ENCODE data around the gene TRNAU1AP. TPM values are rescaled to one million over a fixed set of nuclear protein-coding genes. Genes with fewer than 3 reads are reported as not detected.

The TRNAU1AP gene

GRCh38 chr1:28606771-28607170 lies 53.9 kb downstream of the TRNAU1AP start:
- Histone ChIP-seq H2AK5ac (ENCODE audit: low read length, severe bottlenecking) (no peak overlapping the region), H3K18ac (ENCODE audit: low read depth in 1 of 2, low read length in 2 of 2) (no peak overlapping the region), H3K27me3 (ENCODE audit: control insufficient read depth in 1 of 2, insufficient read depth in 1 of 2, low read length in 2 of 2) (no peaks in the 10 kb centered on the region), H3K23ac (ENCODE audit: low read length in 2 of 2) (no peak overlapping the region), H3K9ac (ENCODE audit: low read length) (no peak overlapping the region), H2BK120ac (ENCODE audit: low read depth, low read length) (no peak overlapping the region), H3K27ac (ENCODE audit: low read length, poor library complexity, severe bottlenecking) (peak overlapping the region; percentile 54), H2BK15ac (ENCODE audit: low read depth, poor library complexity, severe bottlenecking) (no peak overlapping the region), H2BK5ac (ENCODE audit: low read depth, low read length, poor library complexity, severe bottlenecking) (no peak overlapping the region), H3K4ac (ENCODE audit: low read depth in 1 of 2, low read length in 2 of 2) (no peak overlapping the region), H3K79me1 (replicated peaks; ENCODE audit: low read length, poor library complexity, severe bottlenecking) (peaks cover 2% of the 10 kb centered on the region), H2BK12ac (ENCODE audit: low read length in 2 of 2) (no peak overlapping the region), H4K8ac (ENCODE audit: low read length) (no peak overlapping the region), H3K4me2 (ENCODE audit: low read length, poor library complexity, severe bottlenecking) (no peak overlapping the region), H3K36me3 (ENCODE audit: control insufficient read depth in 1 of 2, insufficient read depth in 2 of 2, low read depth in 1 of 2, low read length in 2 of 2) (peaks cover 52 to 67% of the 10 kb centered on the region in 2 experiments), H3K14ac (ENCODE audit: low read length in 2 of 2) (no peak overlapping the region), H2AFZ (ENCODE audit: low read depth, low read length) (no peak overlapping the region), H3K4me1 (ENCODE audit: control insufficient read depth, insufficient read depth, low read depth, low read length) (peaks cover 10% of the 10 kb centered on the region), H4K91ac (ENCODE audit: low read length) (no peak overlapping the region), H3K4me3 (ENCODE audit: insufficient read depth in 1 of 2, low read depth in 1 of 2, low read length in 2 of 2) (no peak overlapping the region), H3K9me3 (ENCODE audit: control insufficient read depth, low read length) (no peaks in the 10 kb centered on the region)
- 72% methylated on average over 2 of the region's 2 CpGs for WGBS
- no peak for DNase-seq

- no peak overlapping the region for H3K23ac ChIP-seq (ENCODE audit: low read length in 2 of 2)
- DNase-seq: no peak
- no peak overlapping the region for H3K18ac ChIP-seq (ENCODE audit: low read depth in 1 of 2, low read length in 2 of 2)
- H4K8ac ChIP-seq (ENCODE audit: low read length): no peak overlapping the region
- no peak overlapping the region for H3K14ac ChIP-seq (ENCODE audit: low read length in 2 of 2)
- H2BK12ac ChIP-seq (ENCODE audit: low read length in 2 of 2): no peak overlapping the region
- WGBS: 94% methylated on average over 5 of the region's 5 CpGs
- no peak overlapping the region for H3K27ac ChIP-seq (ENCODE audit: low read length, poor library complexity, severe bottlenecking)
- no peak overlapping the region for H3K9ac ChIP-seq (ENCODE audit: low read length)
- no peak overlapping the region for H2AK5ac ChIP-seq (ENCODE audit: low read length, severe bottlenecking)
- no peak overlapping the region for H3K4me2 ChIP-seq (ENCODE audit: low read length, poor library complexity, severe bottlenecking)
- no peak overlapping the region for H2AFZ ChIP-seq (ENCODE audit: low read depth, low read length)
- peaks cover 32 to 64% of the 10 kb centered on the region in 2 experiments for H3K36me3 ChIP-seq (ENCODE audit: control insufficient read depth in 1 of 2, insufficient read depth in 2 of 2, low read depth in 1 of 2, low read length in 2 of 2)
- H3K4ac ChIP-seq (ENCODE audit: low read depth in 1 of 2, low read length in 2 of 2): no peak overlapping the region
- no peaks in the 10 kb centered on the region for H3K9me3 ChIP-seq (ENCODE audit: control insufficient read depth, low read length)
- no peak overlapping the region for H2BK15ac ChIP-seq (ENCODE audit: low read depth, poor library complexity, severe bottlenecking)
- H2BK5ac ChIP-seq (ENCODE audit: low read depth, low read length, poor library complexity, severe bottlenecking): no peak overlapping the region
- H3K4me1 ChIP-seq (ENCODE audit: control insufficient read depth, insufficient read depth, low read depth, low read length): no peaks in the 10 kb centered on the region
- H2BK120ac ChIP-seq (ENCODE audit: low read depth, low read length): no peak overlapping the region
- H3K4me3 ChIP-seq (ENCODE audit: insufficient read depth in 1 of 2, low read depth in 1 of 2, low read length in 2 of 2): no peak overlapping the region
- H3K79me1 ChIP-seq (replicated peaks; ENCODE audit: low read length, poor library complexity, severe bottlenecking): no peaks in the 10 kb centered on the region
- H4K91ac ChIP-seq (ENCODE audit: low read length): no peak overlapping the region
- H3K27me3 ChIP-seq (ENCODE audit: control insufficient read depth in 1 of 2, insufficient read depth in 1 of 2, low read length in 2 of 2): no peaks in the 10 kb centered on the region
These were observed 60.3 kb downstream of the TRNAU1AP start for GRCh38 chr1:28613175-28613574.

Small RNA genes lying within 50 kb of the gene (small RNA-seq; reads per million reads assigned to genes)
- gene SNORA16A (ENCODE audit: low read depth): not detected
- not detected for gene SNORA44 (ENCODE audit: low read depth)
- gene SNORA61 (ENCODE audit: low read depth): not detected
- gene SNORA73A (ENCODE audit: low read depth): not detected
- 46.9 reads per million, percentile 90 among the genes with 10 or more reads in this experiment for gene SNORA73B (ENCODE audit: low read depth)
- 4,897 reads per million, percentile 99 among the genes with 10 or more reads in this experiment for gene SNORD99 (ENCODE audit: low read depth)

Measured in mesenchymal stem cell (in vitro differentiated cells and primary cell).